Heart right ventricle (tissue), 16 donors: ENCODE results near the gene XG. TPM values are rescaled to one million over a fixed set of nuclear protein-coding genes. Genes with fewer than 3 reads are reported as not detected.
"Not testable (repeated sequence)": the region's sequence is repeated elsewhere in the genome, so short reads cannot be mapped to it uniquely, and the experiment has no call there.

Experiments
- ATAC-seq, 8 donors: fragments of 200-7000 bp; cut with Tn5 transposase; one replicate each; pipeline ENCODE4 v1.9.1; 2020; ENCODE audit warnings: mild to moderate bottlenecking in 8 of 8, moderate library complexity in 8 of 8, moderate number of reproducible peaks in 1 of 8
- DNase-seq, 2 donors: peaks; one replicate each; pipeline ENCODE4 v3.0.0-alpha.2; 2020
- H3K27ac ChIP-seq, 10 donors: fragments of 200-600 bp; sonication (generic) in 2 of 10; one replicate each; pipeline versions ENCODE4 v1.5.0 to v1.8.0; 2020 to 2022; ENCODE audit warnings: mild to moderate bottlenecking in 3 of 10
- H3K27me3 ChIP-seq, 7 donors: fragments of 200-600 bp; one replicate each; pipeline ENCODE4 v1.8.0; 2021 to 2022; ENCODE audit warnings: mild to moderate bottlenecking in 2 of 7
- H3K36me3 ChIP-seq, 9 donors: fragments of 200-600 bp; sonication (generic) in 1 of 9; one replicate each; pipeline versions ENCODE4 v1.5.0 to v1.8.0; 2020 to 2022; ENCODE audit warnings: mild to moderate bottlenecking in 2 of 9
- H3K4me1 ChIP-seq, 9 donors: fragments of 200-600 bp; sonication (generic) in 1 of 9; one replicate each; pipeline versions ENCODE4 v1.5.0 to v1.8.0; 2020 to 2022; ENCODE audit warnings: mild to moderate bottlenecking in 4 of 9
- H3K4me3 ChIP-seq, 10 donors: fragments of 200-600 bp; sonication (generic) in 2 of 10; one replicate each; pipeline versions ENCODE4 v1.5.0 to v1.8.0; 2020 to 2022; ENCODE audit warnings: mild to moderate bottlenecking in 7 of 10, moderate library complexity in 2 of 10
- H3K9me3 ChIP-seq, 11 donors: fragments of 200-600 bp in 10 of 11; sonication (generic) in 2 of 11; one replicate each; pipeline versions ENCODE4 v1.5.0 to v1.8.0; 2013 to 2022; ENCODE audit warnings: mild to moderate bottlenecking in 2 of 11, control low read depth in 1 of 11, moderate library complexity in 1 of 11
- CTCF ChIP-seq, 9 donors: fragments of 200-600 bp; sonication (generic) in 2 of 9; IDR thresholded peaks; one replicate each; pipeline versions ENCODE4 v1.5.0 to v1.8.0; 2021 to 2022; ENCODE audit warnings: antibody characterized with exemption in 9 of 9, mild to moderate bottlenecking in 5 of 9, moderate library complexity in 1 of 9
- WGBS, 2 donors: extraction: QIAGEN DNeasy Blood & Tissue Kit; methylation state at CpG; one replicate each; pipeline ENCODE4 v1.1.7; 2013; ENCODE audit warnings: inconsistent platforms in 1 of 2; 5-methylcytosine and 5-hydroxymethylcytosine counted together
- intact Hi-C, 10 donors: fragments of 100-400 bp; cut with DNase I; formaldehyde crosslinking; loops; one replicate each; pipeline versions ENCODE4 v1.11.1 to v1.14.2; 2022
- polyA plus RNA-seq, 2 donors: library from polyadenylated mRNA; stranded (reverse); fragments of 200-250 nt; gene quantifications; one replicate each; pipeline ENCODE4 v1.2.3, GENCODE V29; 2013
- total RNA-seq, 10 donors: library from RNA; stranded (reverse); fragmentation: NEBNext Ultra II Directional in 3 of 10; extraction: Animal tissue kit (Norgen Biotek cat#: 25700) in 3 of 10; gene quantifications; one replicate each; pipeline versions ENCODE4 v1.2.1 to v1.2.4, GENCODE V29; 2021 to 2023
- donor health status: Arrhythmogenic right ventricular cardiomyopathy.
- donor health status: ischemic (EF 13 %, LVEDD 7.1; RV severe dilation, severe dysfunction).
- donor health status: healthy with polysubstance abuse.
- donor health status: DM: no; HTN: yes; CAD: no.
- donor health status: DM: no; HTN: no; CAD: no.
- donor health status: ischemic (EF 25% LVEDD 6.9; RV normal size, moderate dysfunction).
- donor health status: ischemic (EF 25% LVEDD 5.7; RV mildly dilated, moderate dysfunction).
- donor health status: healthy.
- donor health status: DM: yes; HTN: yes; CAD: no.
- donor health status: Ischemic cardiomyopathy.
- donor health status: ischemic (EF 35%, LVEDD 5.7; RV mildly dilated, moderate dysfunction).
- donor health status: nonischemic (EF 11% LVEDD 7.7; RV severe dilation, severe dysfunction).
- donor health status: DM: yes; HTN: yes; CAD: no.
- donor health status: PGD.
- donor health status: ischemic (EF 29% LVEDD 5.4; RV normal size, mild dysfunction).
- donor health status: nonischemic (EF 23%, LVEDD 6.1; RV moderate dilation, normal function).

XG gene
- total and polyA plus RNA-seq, 12 donors = 0.16 to 1.5 (median 0.29) TPM; not detected in 2

DNA sequence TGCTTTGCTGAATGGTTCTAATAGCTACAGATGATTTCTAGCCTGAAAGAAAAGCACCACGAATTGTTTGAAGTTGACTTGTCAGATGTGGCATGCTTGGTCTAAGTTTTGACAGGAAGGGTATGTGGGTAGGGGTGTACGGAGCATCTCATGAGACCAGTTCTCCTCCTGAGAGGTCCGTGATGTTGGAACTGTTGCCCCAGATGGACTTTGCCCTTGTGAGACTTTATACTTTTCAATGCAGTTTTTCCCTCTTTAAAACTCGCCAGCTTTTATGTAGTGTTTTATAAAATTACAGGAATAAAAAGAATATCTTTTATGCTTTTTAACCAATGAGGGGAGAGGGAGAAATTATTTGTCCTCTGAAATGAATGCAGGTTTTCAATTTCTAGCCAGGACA lies 16.6 kb upstream of the XG start:
- H3K27me3 ChIP-seq = no peaks in the 10 kb centered on the region
- 95 to 99% methylated on average over 4 of the region's 4 CpGs for WGBS, 2 donors
- TF ChIP-seq CTCF (IDR thresholded peaks at IDR 0.05) = no peak
- ATAC-seq = no peak
- intact Hi-C loops = no loop called here
- DNase-seq = no peak
- peaks cover 0 to 100% (median 34%) of the 10 kb centered on the region in 9 donors for H3K36me3 ChIP-seq
- no peak overlapping the region for H3K27ac ChIP-seq
- H3K9me3 ChIP-seq = no peaks in the 10 kb centered on the region
- no peak overlapping the region for H3K4me3 ChIP-seq
- H3K4me1 ChIP-seq = no peaks in the 10 kb centered on the region

GRCh38 chrX:2740672-2741071 lies 11.2 kb upstream of the XG start:
- no peaks in the 10 kb centered on the region for H3K9me3 ChIP-seq
- peaks cover 0 to 3% (median 0%) of the 10 kb centered on the region in 9 donors for H3K4me1 ChIP-seq
- H3K27me3 ChIP-seq = no peaks in the 10 kb centered on the region
- H3K27ac ChIP-seq = no peak overlapping the region
- WGBS, 2 donors = 90 to 95% methylated on average over 11 of the region's 11 CpGs
- DNase-seq = no peak
- ATAC-seq = no peak
- intact Hi-C loops = no loop called here
- H3K4me3 ChIP-seq = no peak overlapping the region
- no peak for TF ChIP-seq CTCF (IDR thresholded peaks at IDR 0.05)
- H3K36me3 ChIP-seq = peaks cover 0 to 87% (median 26%) of the 10 kb centered on the region in 9 donors

DNA sequence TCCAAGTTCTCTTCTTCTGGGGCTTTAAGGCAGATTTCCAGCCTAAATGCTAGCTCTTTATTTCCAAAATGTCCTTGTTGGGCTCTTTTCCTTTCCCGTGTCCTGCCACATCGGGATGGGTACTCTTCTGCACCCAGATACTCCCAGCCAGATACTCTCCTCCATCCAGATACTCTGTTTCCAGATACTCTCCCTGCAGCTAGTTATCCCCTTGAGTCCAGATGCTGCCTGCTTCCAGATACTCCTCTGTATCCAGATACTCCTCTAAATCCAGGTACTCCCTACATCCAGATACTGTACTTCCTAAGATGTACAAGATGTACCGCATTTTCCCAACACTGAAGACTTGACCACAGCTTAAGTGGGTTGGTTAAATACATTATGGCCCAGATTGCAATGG lies 10.5 kb upstream of the XG start:
- TF ChIP-seq CTCF (IDR thresholded peaks at IDR 0.05) = no peak
- DNase-seq = no peak
- peaks cover 0 to 80% (median 24%) of the 10 kb centered on the region in 9 donors for H3K36me3 ChIP-seq

GRCh38 chrX:2746250-2746649 lies 5.6 kb upstream of the XG start:
- intact Hi-C loops = not testable (repeated sequence)

More for the DNA sequence above, 10.5 kb upstream of the XG start:
- 99 to 100% methylated on average over 3 of the region's 3 CpGs for WGBS, 2 donors
- Histone ChIP-seq H3K27ac (no peak overlapping the region), H3K9me3 (no peaks in the 10 kb centered on the region), H3K4me1 (peaks cover 0 to 7% (median under 1%) of the 10 kb centered on the region in 9 donors), H3K4me3 (no peak overlapping the region), H3K27me3 (no peaks in the 10 kb centered on the region)
- no peak for ATAC-seq
- intact Hi-C loops = no loop called here

DNA sequence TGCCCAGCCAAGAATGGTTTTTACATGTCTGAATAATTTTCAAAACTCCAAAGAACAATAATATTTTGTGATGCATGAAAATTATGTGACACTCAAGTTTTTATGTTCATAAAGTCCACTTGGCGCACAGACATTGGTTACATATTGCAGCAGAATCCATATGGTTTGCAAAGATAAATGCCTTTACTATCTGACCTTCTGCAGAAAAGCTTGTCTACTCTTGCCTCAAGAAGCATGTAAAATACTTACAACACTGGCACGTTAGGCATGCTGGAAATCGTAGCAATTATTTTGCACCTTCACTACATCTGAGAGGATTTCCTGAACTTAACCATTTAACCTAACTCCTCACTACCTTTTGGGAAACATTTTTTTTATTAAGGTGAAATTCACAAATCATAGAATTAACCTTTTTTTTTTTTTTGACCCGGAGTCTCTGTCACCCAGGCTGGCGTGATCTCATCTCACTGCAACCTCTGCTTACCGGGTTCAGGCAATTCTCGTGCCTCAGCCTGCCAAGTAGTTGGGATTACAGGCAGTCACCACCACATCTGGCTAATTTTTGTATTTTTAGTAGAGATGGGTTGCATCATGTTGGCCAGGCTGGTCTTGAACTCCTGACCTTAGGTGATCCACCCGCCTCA lies 3.5 kb upstream of the XG start:
- TF ChIP-seq CTCF (IDR thresholded peaks at IDR 0.05) = no peak
- ATAC-seq (no peak), DNase-seq (no peak)
- H3K4me1 ChIP-seq = peaks cover 0 to 12% (median 4%) of the 10 kb centered on the region in 9 donors
- H3K4me3 ChIP-seq = no peak overlapping the region
- H3K36me3 ChIP-seq = peaks cover 0 to 11% (median 0%) of the 10 kb centered on the region in 9 donors
- peaks cover 0 to 1% (median 0%) of the 10 kb centered on the region in 7 donors for H3K27me3 ChIP-seq
- H3K9me3 ChIP-seq = no peaks in the 10 kb centered on the region
- intact Hi-C loops = no loop called here
- H3K27ac ChIP-seq = no peak overlapping the region
- 78 to 82% methylated on average over 8 of the region's 8 CpGs for WGBS, 2 donors

More at GRCh38 chrX:2746250-2746649, 5.6 kb upstream of the XG start:
- H3K4me3 ChIP-seq, H3K9me3 ChIP-seq, H3K27me3 ChIP-seq, DNase-seq: not testable (repeated sequence)
- Histone ChIP-seq H3K36me3 (peaks cover 0 to 31% (median 13%) of the 10 kb centered on the region in 9 donors), H3K27ac (peak overlapping the region in 3 of 10 donors; percentile 9 to 44 (median 31)), H3K4me1 (peaks cover 0 to 12% (median 4%) of the 10 kb centered on the region in 9 donors)
- ATAC-seq = peak in 2 of 8 donors; percentile 25 to 35
- WGBS, 2 donors = 48 to 56% methylated on average over 6 of the region's 6 CpGs
